HG03469 (cell line): ENCODE measurements around the gene HDAC4.
"Not testable (repeated sequence)": the region's sequence is repeated elsewhere in the genome, so short reads cannot be mapped to it uniquely, and the experiment has no call there.

ENCODE experiments used
- ATAC-seq: cut with Tn5 transposase; IDR thresholded peaks from one replicate; pipeline ENCODE4 v1.9.1; 2021; ENCODE audit warnings: mild to moderate bottlenecking, moderate library complexity, moderate number of reproducible peaks; ENCODE audit not compliant: unreplicated experiment

Gene HDAC4

DNA sequence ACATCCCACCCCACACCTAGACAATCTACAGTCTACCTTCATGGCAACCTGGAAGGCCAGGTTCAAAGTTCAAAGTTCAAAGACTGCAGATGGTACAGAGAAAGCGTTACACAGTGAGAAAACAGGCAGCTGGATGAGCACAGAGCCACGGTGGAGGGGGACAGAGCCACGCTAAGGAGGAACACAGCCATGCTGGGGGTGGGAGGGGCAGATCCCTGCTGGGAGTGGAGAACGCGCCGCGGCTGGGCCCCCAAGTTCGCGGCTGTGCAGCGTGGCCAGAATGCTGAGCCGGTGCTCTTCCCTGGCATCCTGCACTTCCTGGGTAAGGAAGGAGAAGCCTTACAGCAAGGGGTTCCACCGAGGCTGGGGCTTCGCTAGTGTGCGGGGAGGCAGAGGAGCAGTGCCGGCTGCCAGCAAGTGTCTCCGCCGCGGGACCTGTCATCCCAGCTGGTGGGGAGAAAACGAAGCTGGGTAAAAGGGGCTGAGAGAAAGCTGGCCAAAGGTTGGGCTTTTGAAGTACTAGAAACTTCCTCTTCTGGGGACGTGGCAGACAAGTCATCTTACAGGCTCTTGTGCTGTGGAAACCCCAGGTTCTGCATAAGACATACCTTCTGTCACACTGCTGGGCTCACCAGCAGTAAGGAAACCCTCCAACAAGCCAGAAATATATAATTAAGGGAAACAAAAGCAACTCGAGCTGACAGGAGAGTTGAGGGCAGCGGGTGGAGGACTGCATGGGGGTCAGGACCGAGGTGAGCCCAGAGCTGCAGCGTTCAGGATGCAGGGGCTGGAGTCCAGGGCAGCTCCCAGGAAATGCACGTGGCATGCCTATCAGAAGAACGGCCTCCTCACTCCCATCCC lies 115.5 kb downstream of the HDAC4 start:
- no peak for ATAC-seq

DNA sequence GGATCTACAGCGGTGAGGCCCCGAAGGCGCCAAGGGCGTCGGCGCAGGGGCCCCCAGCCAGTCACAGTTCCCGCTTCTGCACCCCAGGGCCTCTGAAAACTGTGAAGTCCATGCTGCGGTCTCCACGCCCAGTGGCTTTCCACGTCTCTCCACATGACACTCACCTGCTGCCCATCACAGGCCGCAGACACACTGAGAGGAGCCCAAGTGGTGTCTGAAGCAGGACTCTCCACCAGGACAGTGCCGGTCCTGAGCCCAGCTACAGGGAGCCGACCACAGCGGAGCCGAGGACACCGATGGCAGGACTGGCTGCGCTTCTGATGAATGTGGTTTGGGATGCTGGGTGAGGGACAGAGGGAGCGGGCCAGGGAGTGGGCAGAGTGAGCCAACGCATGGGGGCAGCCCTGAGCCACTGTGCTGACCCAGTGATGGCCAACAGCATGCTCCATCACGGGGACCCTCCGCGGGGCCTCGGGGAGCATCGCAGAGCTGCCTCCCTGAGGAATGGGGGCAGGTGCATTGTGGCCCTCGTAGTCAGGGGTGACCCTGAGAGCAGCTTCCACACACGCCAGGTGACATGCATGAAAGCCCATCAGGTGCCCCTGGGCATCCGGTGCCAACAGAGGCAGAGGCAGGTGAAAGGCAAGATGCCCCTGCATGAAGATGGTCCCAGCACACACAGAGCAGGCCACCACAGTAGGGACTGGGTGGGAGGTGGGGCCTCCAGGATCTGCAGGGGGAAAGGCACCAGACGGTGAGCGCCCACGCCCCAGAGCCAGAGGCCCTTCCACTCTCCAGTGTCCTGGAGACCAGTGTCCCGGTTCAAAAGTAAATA lies 116.6 kb downstream of the HDAC4 start:
- no peak for ATAC-seq

- ATAC-seq, result no peak
Measured at GRCh38 chr2:239283288-239283945, 117.4 kb downstream of the HDAC4 start.

DNA sequence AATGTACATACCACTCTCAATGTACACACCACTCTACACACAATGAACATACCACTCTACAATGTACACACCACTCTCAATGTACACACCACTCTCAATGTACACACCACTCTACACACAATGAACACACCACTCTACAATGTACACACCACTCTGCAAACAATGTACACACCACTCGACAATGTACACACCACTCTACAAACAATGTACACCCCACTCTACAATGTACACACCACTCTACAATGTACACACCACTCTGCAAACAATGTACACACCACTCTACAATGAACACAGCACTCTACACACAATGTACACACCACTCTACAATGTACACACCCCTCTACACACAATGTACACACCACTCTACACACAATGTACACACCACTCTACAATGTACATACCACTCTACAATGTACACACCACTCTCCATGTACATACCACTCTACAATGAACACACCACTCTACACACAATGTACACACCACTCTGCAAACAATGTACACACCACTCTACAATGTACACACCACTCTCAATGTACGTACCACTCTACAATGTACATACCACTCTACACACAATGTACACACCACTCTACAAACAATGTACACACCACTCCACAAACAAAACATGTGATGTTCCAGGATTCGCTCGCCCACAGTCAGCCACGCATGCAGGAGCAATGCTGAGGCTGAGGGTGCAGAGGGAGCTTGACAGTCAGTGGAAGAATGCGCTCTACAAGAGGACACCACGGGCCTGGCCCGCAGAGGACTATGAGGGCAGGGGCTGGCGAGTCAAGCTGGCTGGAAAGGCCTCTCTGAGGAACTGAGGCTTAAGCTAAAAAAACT lies 118.2 kb downstream of the HDAC4 start:
- ATAC-seq, result no peak

DNA sequence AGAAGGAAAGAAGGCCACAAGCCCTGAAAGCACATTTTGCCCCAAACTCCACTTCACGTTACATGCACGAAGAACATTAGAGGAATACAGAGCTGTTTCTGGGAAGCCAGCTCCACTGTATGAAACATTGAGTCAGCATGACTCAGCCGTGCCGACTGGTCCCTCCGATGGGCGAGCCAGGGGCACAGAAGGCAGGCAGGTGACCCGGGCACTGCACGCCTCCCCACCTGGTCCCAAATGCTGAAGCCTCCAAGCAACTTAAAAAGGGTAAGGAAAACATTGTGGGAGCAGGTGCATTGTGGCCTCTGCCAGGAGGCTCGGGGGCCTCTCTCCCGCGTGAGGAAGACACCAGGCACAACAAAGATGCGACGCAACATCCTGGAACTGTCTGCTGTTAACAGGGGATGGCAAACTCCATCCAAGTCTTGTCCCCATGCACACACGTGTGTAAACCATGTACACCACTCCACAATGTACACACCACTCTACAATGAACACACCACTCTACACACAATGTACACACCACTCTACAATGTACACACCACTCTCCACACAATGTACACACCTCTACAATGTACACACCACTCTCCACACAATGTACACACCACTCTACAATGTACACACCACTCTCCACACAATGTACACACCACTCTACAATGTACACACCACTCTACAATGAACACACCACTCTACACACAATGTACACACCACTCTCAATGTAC lies 120.4 kb downstream of the HDAC4 start:
- not testable (repeated sequence) for ATAC-seq

DNA sequence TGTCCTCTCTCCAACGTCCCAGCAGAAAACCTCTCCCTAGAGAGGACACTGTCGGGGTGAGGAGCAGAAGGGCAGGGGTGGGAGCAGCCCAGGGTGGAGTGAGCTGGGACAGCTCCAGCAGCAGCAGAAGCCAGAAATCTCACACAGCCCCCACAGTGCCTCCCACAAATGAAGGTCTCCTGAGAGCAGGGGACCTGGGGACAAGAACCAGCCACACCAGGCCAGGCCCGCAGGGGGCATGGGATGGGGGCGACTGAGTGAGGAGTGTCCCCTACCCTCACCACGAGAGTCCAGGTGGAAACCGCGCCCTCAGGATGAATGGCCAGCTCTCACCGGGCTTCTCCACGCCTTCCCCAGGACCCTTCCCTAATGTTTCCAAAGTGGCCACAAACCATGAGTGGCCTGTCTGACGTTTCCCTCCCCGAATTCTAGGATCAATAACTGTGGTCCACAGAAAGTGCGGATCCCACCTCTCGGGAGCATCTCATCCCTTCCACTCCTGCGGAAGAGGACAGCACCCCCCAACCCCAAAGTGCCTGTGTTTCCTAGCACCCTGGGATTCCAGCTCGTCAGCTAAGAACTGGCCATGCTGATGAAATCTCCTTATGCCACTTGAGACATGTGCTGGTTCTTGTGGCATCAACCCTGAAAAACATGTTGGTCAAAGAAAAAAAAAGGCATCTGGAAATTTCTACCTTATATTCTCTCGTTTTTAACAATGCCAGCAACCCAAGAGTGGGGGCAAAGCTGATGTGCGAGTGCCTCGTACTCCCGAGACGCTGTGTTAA lies 121.1 kb downstream of the HDAC4 start:
- no peak for ATAC-seq

GRCh38 chr2:239278941-239279365 lies 121.9 kb downstream of the HDAC4 start:
- ATAC-seq, result no peak

- ATAC-seq, result no peak
Measured at GRCh38 chr2:239278361-239278760, 122.5 kb downstream of the HDAC4 start.

- no peak for ATAC-seq
Measured at GRCh38 chr2:239277401-239278085, 123.3 kb downstream of the HDAC4 start.

- ATAC-seq, result no peak
Measured at GRCh38 chr2:239276851-239277250, 124.0 kb downstream of the HDAC4 start.

- ATAC-seq, result no peak
Measured at GRCh38 chr2:239275847-239276831, 124.7 kb downstream of the HDAC4 start.

GRCh38 chr2:239275044-239275685 lies 125.7 kb downstream of the HDAC4 start:
- no peak for ATAC-seq

GRCh38 chr2:239274391-239275043 lies 126.3 kb downstream of the HDAC4 start:
- ATAC-seq, result no peak

DNA sequence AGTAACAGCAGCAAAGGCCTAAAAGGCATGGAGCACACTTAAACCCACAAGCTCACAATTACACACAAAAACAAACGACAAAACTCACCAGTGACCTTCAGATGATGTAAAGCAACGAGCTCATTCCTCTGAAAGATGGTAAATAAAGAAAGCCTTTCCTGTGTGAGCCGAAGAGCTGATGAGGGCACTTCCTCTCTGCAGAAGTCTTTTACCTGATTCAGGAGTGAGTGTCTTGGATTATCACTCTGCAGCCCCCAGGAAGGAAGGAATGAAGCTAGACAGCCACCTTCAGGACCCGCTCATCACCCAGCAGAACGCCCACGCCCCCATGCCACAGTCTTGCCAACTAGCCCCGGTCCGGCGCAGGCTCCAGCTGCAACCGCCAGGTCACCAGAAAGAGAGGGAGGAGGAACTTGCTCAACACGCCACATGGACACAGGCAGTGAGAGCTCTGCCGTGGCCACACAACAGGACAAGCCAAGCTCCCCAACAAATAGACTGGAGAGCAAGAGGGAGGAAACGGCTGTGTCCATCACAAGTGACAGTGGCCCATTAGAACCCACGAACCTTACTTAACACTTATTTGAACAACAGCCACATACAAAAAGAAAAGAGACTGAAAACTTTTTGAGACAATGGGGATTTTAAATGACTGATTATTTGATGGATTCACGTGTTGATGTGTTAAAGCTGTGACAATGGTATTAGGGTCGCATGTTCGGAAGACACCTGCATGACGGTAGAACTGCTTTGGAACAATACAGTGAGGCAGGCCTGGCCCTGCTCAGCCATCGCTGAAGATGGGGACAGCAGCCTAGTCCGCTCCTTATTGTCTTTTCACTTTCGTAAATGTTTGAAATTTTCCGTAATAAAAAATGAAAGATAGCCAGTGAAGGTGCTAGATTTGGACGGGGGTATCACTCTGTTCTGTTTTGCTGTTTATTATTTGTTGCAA lies 127.3 kb downstream of the HDAC4 start:
- ATAC-seq, result no peak

- ATAC-seq, result no peak
Measured at GRCh38 chr2:239272626-239273025, 128.2 kb downstream of the HDAC4 start.
